Cardiac muscle cell (in vitro differentiated cells and primary cell): ENCODE results near the gene ZNF416. TPM values are rescaled to one million over a fixed set of nuclear protein-coding genes. Genes with fewer than 3 reads are reported as not detected.

Experiments
- DNase-seq, 2 donors: peaks; one replicate each; pipeline versions ENCODE4 v3.0.0 to v3.0.0-alpha.2; 2010 to 2017; ENCODE audit warnings: low read depth in 1 of 2, low spot score in 1 of 2
- H3K27ac ChIP-seq: fragments of 200-600 bp; sonication (generic); 2 replicates; pipeline ENCODE4 v1.5.1; 2016
- H3K27me3 ChIP-seq: fragments of 200-600 bp; sonication (generic); 2 replicates; pipeline ENCODE4 v1.6.0; 2016; ENCODE audit warnings: control low read depth
- H3K36me3 ChIP-seq: fragments of 200-600 bp; sonication (generic); 2 replicates; pipeline ENCODE4 v1.5.1; 2016; ENCODE audit warnings: control low read depth
- H3K4me1 ChIP-seq: fragments of 200-600 bp; sonication (generic); 2 replicates; pipeline ENCODE4 v1.8.1; 2017; ENCODE audit warnings: low read depth, mild to moderate bottlenecking, mixed run types
- H3K4me3 ChIP-seq: fragments of 200-600 bp; sonication (generic); 2 replicates; pipeline ENCODE4 v1.5.1; 2016; ENCODE audit warnings: mild to moderate bottlenecking
- H3K9me3 ChIP-seq: fragments of 200-600 bp; sonication (generic); 2 replicates; pipeline ENCODE4 v1.5.1; 2017; ENCODE audit warnings: low read depth, mild to moderate bottlenecking, control low read depth
- CTCF ChIP-seq: IDR thresholded peaks from 2 replicates; pipeline ENCODE4 v1.5.1; 2012; ENCODE audit warnings: low read depth, mild to moderate bottlenecking, low read length
- polyA plus RNA-seq: library from polyadenylated mRNA; unstranded; fragments of >200 nt; fragmentation: Nextera tagmentation; extraction: Ambion mirVana; gene quantifications from 2 replicates; pipeline ENCODE4 v1.2.1, GENCODE V29; 2016
- total RNA-seq: library from RNA; depleted of rRNA; stranded (reverse); fragments of >200 nt; gene quantifications from 2 replicates; pipeline ENCODE4 v1.2.3, GENCODE V29; 2016

Gene ZNF416
- total and polyA plus RNA-seq, 2 experiments from 2014 or later = 6.2 to 7.8 TPM

- no peak overlapping the region for H3K4me3 ChIP-seq
- H3K27ac ChIP-seq = no peak overlapping the region
- TF ChIP-seq CTCF = no peak
- DNase-seq = peak; percentile 25 to 53
- no peaks in the 10 kb centered on the region for H3K27me3 ChIP-seq
- no peaks in the 10 kb centered on the region for H3K36me3 ChIP-seq
- no peaks in the 10 kb centered on the region for H3K9me3 ChIP-seq
- no peaks in the 10 kb centered on the region for H3K4me1 ChIP-seq
Measured at GRCh38 chr19:57566396-57567265, 12.1 kb downstream of the ZNF416 start.

- no peak overlapping the region for H3K4me3 ChIP-seq
- no peak for DNase-seq
- H3K9me3 ChIP-seq = no peaks in the 10 kb centered on the region
- no peaks in the 10 kb centered on the region for H3K36me3 ChIP-seq
- no peak overlapping the region for H3K27ac ChIP-seq
- peaks cover under 1% of the 10 kb centered on the region for H3K4me1 ChIP-seq
- no peak for TF ChIP-seq CTCF
- no peaks in the 10 kb centered on the region for H3K27me3 ChIP-seq
Measured at GRCh38 chr19:57563547-57563946, 15.2 kb downstream of the ZNF416 start.

GRCh38 chr19:57560049-57560491, 18.6 kb downstream of the ZNF416 start:
- H3K4me1 ChIP-seq = peaks cover 16% of the 10 kb centered on the region
- no peak for TF ChIP-seq CTCF
- no peaks in the 10 kb centered on the region for H3K9me3 ChIP-seq
- no peaks in the 10 kb centered on the region for H3K27me3 ChIP-seq
- DNase-seq = peak in 1 of 2 donors; percentile 73
- H3K27ac ChIP-seq = no peak overlapping the region
- peak overlapping the region; percentile 84 for H3K4me3 ChIP-seq
- peaks cover 6% of the 10 kb centered on the region for H3K36me3 ChIP-seq

GRCh38 chr19:57559404-57560025, 19.2 kb downstream of the ZNF416 start, which contains the start of gene ZNF550:
Gene ZNF550 (minus strand): TSS chr19:57559863. CDS start chr19:57559682, 181 bp downstream.
- Histone ChIP-seq H3K9me3 (no peaks in the 10 kb centered on the region), H3K4me3 (peak within 1 kb of the TSS; percentile 84), H3K4me1 (peaks cover 16% of the 10 kb centered on the region), H3K27ac (peak within 1 kb of the TSS; percentile 71), H3K27me3 (no peaks in the 10 kb centered on the region), H3K36me3 (peaks cover 11% of the 10 kb centered on the region)
- peak; percentile 92 to 93 for DNase-seq
- no peak for TF ChIP-seq CTCF

GRCh38 chr19:57559008-57559403, 19.7 kb downstream of the ZNF416 start:
- H3K27ac ChIP-seq = peak overlapping the region; percentile 71
- H3K9me3 ChIP-seq = no peaks in the 10 kb centered on the region
- H3K4me1 ChIP-seq = peaks cover 16% of the 10 kb centered on the region
- peak; percentile 35 to 41 for DNase-seq
- no peaks in the 10 kb centered on the region for H3K27me3 ChIP-seq
- H3K4me3 ChIP-seq = peak overlapping the region; percentile 84
- peaks cover 15% of the 10 kb centered on the region for H3K36me3 ChIP-seq
- TF ChIP-seq CTCF = no peak
